Measurements from ENCODE around the gene ENC1. TPM values are rescaled to one million over a fixed set of nuclear protein-coding genes. Genes with fewer than 3 reads are reported as not detected.

ENC1 gene
- total RNA-seq, 4 donors from 2014 or later = 6.4 to 19.4 (median 13.0) TPM

GRCh38 chr5:74640954-74641734, 616 bp upstream of the ENC1 start:
- WGBS = 1% methylated on average over 47 of the region's 47 CpGs
- no peaks in the 10 kb centered on the region for H3K9me3 ChIP-seq
- H3K4me1 ChIP-seq = peaks cover 34% of the 10 kb centered on the region
- H3K27me3 ChIP-seq = no peaks in the 10 kb centered on the region
- TF ChIP-seq POLR2AphosphoS5 (IDR thresholded peaks at IDR 0.05) (no peak), POLR2A (IDR thresholded peaks at IDR 0.05) (no peak), EP300 (IDR thresholded peaks at IDR 0.05) (no peak), CTCF (IDR thresholded peaks at IDR 0.05) (no peak)
- no peaks in the 10 kb centered on the region for H3K36me3 ChIP-seq
- peak overlapping the region; percentile 83 for H3K4me3 ChIP-seq
- peak; percentile 77 to 88 for DNase-seq (ENCODE audit: low spot score in 2 of 2)
- peak overlapping the region; percentile 85 for H3K27ac ChIP-seq

GRCh38 chr5:74639807-74640449, 600 bp downstream of the ENC1 start:
- Histone ChIP-seq H3K4me3 (peak overlapping the region; percentile 83), H3K4me1 (peaks cover 36% of the 10 kb centered on the region), H3K27ac (peak overlapping the region; percentile 85), H3K9me3 (no peaks in the 10 kb centered on the region), H3K27me3 (no peaks in the 10 kb centered on the region), H3K36me3 (peaks cover 10% of the 10 kb centered on the region)
- 1% methylated on average over 23 of the region's 57 CpGs for WGBS
- no peak for DNase-seq (ENCODE audit: low spot score in 2 of 2)
- TF ChIP-seq CTCF (IDR thresholded peaks at IDR 0.05) = peak in 1 of 2 donors; percentile 20
- TF ChIP-seq EP300 (IDR thresholded peaks at IDR 0.05) = no peak

- no peak for TF ChIP-seq CTCF (IDR thresholded peaks at IDR 0.05)
- no peak for TF ChIP-seq EP300 (IDR thresholded peaks at IDR 0.05)
- TF ChIP-seq POLR2AphosphoS5 (IDR thresholded peaks at IDR 0.05) = no peak
- no peak for TF ChIP-seq POLR2A (IDR thresholded peaks at IDR 0.05)
- H3K36me3 ChIP-seq = peaks cover 10% of the 10 kb centered on the region
- WGBS = 17% methylated on average over 10 of the region's 10 CpGs
- peak overlapping the region; percentile 83 for H3K4me3 ChIP-seq
- peaks cover 36% of the 10 kb centered on the region for H3K4me1 ChIP-seq
- no peaks in the 10 kb centered on the region for H3K27me3 ChIP-seq
- peak overlapping the region; percentile 85 for H3K27ac ChIP-seq
- no peaks in the 10 kb centered on the region for H3K9me3 ChIP-seq
- DNase-seq (ENCODE audit: low spot score in 2 of 2) = no peak
Observed at GRCh38 chr5:74638970-74639806, 1.3 kb downstream of the ENC1 start.

- Histone ChIP-seq H3K27me3 (no peaks in the 10 kb centered on the region), H3K27ac (no peak overlapping the region), H3K9me3 (no peaks in the 10 kb centered on the region), H3K4me3 (peak overlapping the region; percentile 5), H3K36me3 (peaks cover 10% of the 10 kb centered on the region), H3K4me1 (peaks cover 36% of the 10 kb centered on the region)
- no peak for TF ChIP-seq POLR2AphosphoS5 (IDR thresholded peaks at IDR 0.05)
- TF ChIP-seq CTCF (IDR thresholded peaks at IDR 0.05) = no peak
- TF ChIP-seq EP300 (IDR thresholded peaks at IDR 0.05) = no peak
- no peak for TF ChIP-seq POLR2A (IDR thresholded peaks at IDR 0.05)
- DNase-seq (ENCODE audit: low spot score in 2 of 2) = no peak
- WGBS = 86% methylated on average over 1 of the region's 1 CpG
Observed at GRCh38 chr5:74638544-74638969, 2.0 kb downstream of the ENC1 start.

Measured in suprapubic skin (tissue), 4 donors.